GM15510 (cell line): ENCODE results near the gene TMPRSS13.

Experiments used
- POLR2A ChIP-seq: IDR thresholded peaks from 3 replicates; pipeline ENCODE4 v1.6.1; 2011; ENCODE audit warnings: borderline replicate concordance; ENCODE audit not compliant: insufficient read length; ENCODE audit errors: extremely low read depth

The TMPRSS13 gene

GRCh38 chr11:117934526-117935307, 5.5 kb upstream of the TMPRSS13 start:
- no peak for TF ChIP-seq POLR2A

- no peak for TF ChIP-seq POLR2A
Measured at GRCh38 chr11:117933930-117934329, 4.7 kb upstream of the TMPRSS13 start.

DNA sequence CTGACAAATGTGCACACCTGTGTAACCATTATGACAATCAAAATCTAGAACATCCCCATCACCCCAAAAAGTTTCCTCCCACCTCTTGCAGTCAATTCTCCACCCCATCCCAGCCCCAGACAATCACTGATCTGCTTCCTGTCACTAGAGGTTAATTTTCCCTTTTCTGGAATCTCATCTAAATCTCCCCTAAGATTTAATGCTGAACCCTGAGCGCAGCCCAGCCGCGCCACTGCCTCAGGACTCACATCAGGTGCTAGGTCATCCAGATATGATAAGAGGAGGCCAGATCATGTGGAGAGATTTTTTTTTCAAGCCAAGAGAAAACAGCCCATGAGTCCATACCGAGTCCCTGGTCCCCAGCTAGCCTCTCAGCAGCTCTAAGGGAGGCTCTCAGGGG, 4.3 kb upstream of the TMPRSS13 start:
- TF ChIP-seq POLR2A, result no peak

GRCh38 chr11:117932947-117933346, 3.7 kb upstream of the TMPRSS13 start:
- no peak for TF ChIP-seq POLR2A

DNA sequence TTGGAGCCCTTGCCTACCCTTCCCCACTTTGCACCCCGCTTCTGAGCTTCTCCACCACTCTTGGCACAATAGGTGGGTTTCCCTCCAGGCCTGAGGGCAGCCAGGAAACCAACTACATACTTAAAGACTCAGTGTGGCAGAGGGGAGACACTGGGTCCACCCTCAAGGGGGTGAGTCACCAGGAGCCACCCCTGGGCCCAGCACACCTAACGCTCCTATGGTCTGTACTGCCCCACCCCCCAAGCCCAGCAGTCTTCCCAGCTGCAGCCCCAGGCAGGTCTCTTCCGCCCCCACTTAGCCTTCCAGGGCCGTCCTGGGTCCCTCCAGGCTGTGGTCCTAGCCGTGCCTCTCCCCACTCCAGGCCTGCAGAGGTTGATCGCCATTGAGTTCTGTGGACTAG, 3.2 kb upstream of the TMPRSS13 start:
- TF ChIP-seq POLR2A, result no peak

- no peak for TF ChIP-seq POLR2A
Measured at GRCh38 chr11:117931971-117932370, 2.8 kb upstream of the TMPRSS13 start.

- TF ChIP-seq POLR2A, result no peak
Measured at GRCh38 chr11:117931331-117931950, 2.2 kb upstream of the TMPRSS13 start.

DNA sequence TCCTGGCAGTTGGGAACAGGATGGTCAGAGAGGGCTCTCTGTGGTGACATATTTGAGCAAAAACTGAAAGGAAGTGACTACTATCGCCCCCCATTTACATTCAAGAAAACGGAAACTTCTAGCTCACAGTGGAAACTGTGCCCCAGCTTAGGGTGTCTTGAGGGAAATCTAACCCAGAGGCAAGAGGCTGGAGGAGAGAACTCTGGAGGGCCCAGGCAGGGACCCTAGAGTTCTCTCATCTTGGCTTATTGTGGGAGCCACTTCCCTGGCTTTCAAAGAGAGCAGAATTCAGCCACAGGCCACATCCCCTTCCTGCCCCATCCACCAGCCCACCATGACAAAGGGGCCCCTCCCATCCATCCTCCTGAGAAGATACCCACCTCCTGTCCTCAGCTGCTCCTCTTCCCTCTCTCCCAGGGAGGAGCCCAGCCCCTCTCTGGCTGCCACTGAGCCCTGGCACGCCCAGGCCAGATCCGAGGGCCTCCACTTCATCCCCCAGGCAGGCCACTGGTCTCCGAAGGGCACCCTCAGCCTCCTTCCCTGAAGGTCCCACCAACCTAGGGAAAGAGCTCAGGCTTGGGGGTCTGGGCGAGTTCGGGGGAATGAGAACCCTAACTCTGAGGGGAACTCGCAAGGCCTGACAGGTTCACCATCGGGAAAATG, 1.6 kb upstream of the TMPRSS13 start:
- TF ChIP-seq POLR2A, result no peak

GRCh38 chr11:117929916-117930570, 841 bp upstream of the TMPRSS13 start:
- TF ChIP-seq POLR2A, result no peak

GRCh38 chr11:117928446-117929141, 608 bp downstream of the TMPRSS13 start:
- TF ChIP-seq POLR2A, result no peak

DNA sequence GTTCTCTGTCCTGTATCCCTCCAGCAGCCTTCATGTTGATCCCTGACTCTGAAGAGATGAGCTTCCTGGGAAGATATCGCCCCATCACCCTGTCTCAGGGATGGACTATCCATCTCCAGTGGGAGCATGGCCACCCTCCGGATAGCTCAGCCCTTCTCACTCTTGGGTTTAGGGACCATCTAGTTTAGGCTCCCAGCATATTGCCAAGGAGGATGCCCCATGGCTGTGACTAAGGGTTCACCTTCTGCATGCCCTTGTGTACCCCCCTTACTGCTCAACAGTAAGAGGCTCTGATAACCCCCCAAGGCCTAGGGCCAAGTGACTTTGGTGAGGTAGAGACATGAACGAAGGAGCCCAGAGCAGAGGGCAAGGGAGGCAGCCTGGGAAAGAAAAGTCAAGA, 1.3 kb downstream of the TMPRSS13 start:
- TF ChIP-seq POLR2A, result no peak

DNA sequence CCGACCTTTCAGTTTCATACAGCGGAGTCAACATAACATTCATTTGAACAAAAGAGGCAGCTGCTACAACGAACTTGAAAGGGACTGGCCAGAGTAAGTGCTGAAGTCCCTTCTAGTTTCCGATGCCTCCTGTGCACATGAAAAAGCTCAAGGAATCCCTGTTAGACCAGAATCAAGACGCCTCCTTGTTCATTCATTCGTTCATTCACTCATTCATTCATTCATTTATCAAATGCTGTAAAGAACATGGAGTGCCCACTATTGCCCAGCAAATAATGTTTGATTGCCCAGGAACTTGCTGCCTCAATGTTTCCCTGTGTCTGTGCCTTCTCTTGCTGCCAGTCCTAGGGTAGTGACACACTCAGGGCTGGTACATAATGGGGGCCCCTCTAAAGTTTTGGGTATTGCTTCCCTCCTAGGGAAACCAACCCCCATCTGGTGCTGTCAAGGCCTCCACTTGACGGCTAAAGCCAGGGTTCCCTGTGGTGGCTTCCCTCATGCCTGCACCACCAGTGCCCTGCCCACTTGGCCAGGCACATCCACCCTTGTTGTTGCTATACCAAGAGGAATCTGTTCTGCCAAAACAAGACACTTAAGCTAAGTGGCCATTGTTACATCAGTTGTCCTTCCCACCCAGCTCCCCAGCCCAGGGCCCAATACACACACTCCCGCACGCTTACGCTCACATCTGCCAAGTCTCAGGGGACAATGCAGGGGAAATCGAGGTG, 3.8 kb downstream of the TMPRSS13 start:
- no peak for TF ChIP-seq POLR2A

GRCh38 chr11:117924631-117925170, 4.5 kb downstream of the TMPRSS13 start:
- TF ChIP-seq POLR2A, result no peak

DNA sequence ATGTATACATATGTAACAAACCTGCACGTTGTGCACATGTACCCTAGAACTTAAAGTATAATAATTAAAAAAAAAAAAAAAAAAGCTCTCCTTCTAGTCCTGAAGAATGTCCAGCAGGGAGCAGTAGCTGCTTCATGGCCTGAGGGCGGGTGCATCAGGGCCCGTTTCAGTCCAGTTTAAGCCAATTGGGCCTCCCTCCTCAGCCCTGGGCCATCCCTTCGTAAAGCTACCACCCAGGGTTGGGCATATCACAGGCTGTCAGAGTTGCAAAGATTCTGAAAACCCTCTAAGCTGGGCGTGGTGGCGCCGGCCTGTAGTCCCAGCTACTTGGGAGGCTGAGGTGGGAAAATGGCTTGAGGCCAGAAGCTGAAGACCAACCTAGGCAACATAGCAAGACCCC, 5.4 kb downstream of the TMPRSS13 start:
- no peak for TF ChIP-seq POLR2A
